Breast epithelium (tissue), 4 donors: ENCODE data around the gene SYNPO2. TPM values are rescaled to one million over a fixed set of nuclear protein-coding genes. Genes with fewer than 3 reads are reported as not detected.
A peak's percentile ranks its signal among the peaks of the same experiment; 100 is the strongest.

Experiments
- DNase-seq, 2 donors: peaks; one replicate each; pipeline ENCODE4 v3.0.0-alpha.2; 2019; ENCODE audit warnings: low spot score in 2 of 2
- H3K27ac ChIP-seq, 2 donors: fragments of 200-600 bp; sonication (generic) in 1 of 2; one replicate each; pipeline ENCODE4 v1.5.1; 2016 to 2019; ENCODE audit warnings: mild to moderate bottlenecking in 1 of 2
- H3K27me3 ChIP-seq, 2 donors: fragments of 200-600 bp; sonication (generic) in 1 of 2; one replicate each; pipeline versions ENCODE4 v1.5.1 to v1.6.0; 2017 to 2019; ENCODE audit warnings: control low read depth in 1 of 2, mild to moderate bottlenecking in 1 of 2
- H3K36me3 ChIP-seq: fragments of 200-600 bp; one replicate; pipeline ENCODE4 v1.5.1; 2019
- H3K4me1 ChIP-seq, 2 donors: fragments of 200-600 bp; sonication (generic); one replicate each; pipeline ENCODE4 v1.5.1; 2016 to 2019; ENCODE audit warnings: control low read depth in 1 of 2
- H3K4me3 ChIP-seq, 3 donors: fragments of 200-600 bp; sonication (generic); 1 replicate in 2 of 3; 2 replicates in 1 of 3; pipeline ENCODE4 v1.5.1; 2016 to 2019; ENCODE audit warnings: mild to moderate bottlenecking in 3 of 3, moderate library complexity in 2 of 3
- H3K9me3 ChIP-seq, 2 donors: fragments of 200-600 bp; sonication (generic) in 1 of 2; one replicate each; pipeline ENCODE4 v1.5.1; 2016 to 2019; ENCODE audit warnings: control low read depth in 1 of 2
- POLR2A ChIP-seq: fragments of 450-650 bp; IDR thresholded peaks from one replicate; pipeline ENCODE4 v1.6.1; 2016; ENCODE audit warnings: antibody characterized with exemption, mild to moderate bottlenecking, moderate library complexity
- POLR2AphosphoS5 ChIP-seq, 3 donors: sonication (generic); formaldehyde crosslinking; IDR thresholded peaks; one replicate each; pipeline ENCODE4 v1.6.1; 2017; ENCODE audit warnings: antibody characterized with exemption in 3 of 3
- intact Hi-C: fragments of 100-400 bp; cut with DNase I; formaldehyde crosslinking; loops from one replicate; pipeline ENCODE4 v1.15.1; 2023; ENCODE audit warnings: low total_unique reads
- total RNA-seq, 3 donors: library from RNA; depleted of rRNA; stranded (reverse); fragments of >200 nt; gene quantifications; one replicate each; pipeline ENCODE4 v1.1.0, GENCODE V29; 2016
- TF ChIP-seq, protein P1 (sequence below), 3 donors: fragments of 450-650 bp; IDR thresholded peaks; one replicate each; pipeline ENCODE4 v1.5.1; 2016 to 2017; ENCODE audit warnings: antibody characterized with exemption in 3 of 3, mild to moderate bottlenecking in 3 of 3, moderate library complexity in 3 of 3

Gene SYNPO2, protein sequence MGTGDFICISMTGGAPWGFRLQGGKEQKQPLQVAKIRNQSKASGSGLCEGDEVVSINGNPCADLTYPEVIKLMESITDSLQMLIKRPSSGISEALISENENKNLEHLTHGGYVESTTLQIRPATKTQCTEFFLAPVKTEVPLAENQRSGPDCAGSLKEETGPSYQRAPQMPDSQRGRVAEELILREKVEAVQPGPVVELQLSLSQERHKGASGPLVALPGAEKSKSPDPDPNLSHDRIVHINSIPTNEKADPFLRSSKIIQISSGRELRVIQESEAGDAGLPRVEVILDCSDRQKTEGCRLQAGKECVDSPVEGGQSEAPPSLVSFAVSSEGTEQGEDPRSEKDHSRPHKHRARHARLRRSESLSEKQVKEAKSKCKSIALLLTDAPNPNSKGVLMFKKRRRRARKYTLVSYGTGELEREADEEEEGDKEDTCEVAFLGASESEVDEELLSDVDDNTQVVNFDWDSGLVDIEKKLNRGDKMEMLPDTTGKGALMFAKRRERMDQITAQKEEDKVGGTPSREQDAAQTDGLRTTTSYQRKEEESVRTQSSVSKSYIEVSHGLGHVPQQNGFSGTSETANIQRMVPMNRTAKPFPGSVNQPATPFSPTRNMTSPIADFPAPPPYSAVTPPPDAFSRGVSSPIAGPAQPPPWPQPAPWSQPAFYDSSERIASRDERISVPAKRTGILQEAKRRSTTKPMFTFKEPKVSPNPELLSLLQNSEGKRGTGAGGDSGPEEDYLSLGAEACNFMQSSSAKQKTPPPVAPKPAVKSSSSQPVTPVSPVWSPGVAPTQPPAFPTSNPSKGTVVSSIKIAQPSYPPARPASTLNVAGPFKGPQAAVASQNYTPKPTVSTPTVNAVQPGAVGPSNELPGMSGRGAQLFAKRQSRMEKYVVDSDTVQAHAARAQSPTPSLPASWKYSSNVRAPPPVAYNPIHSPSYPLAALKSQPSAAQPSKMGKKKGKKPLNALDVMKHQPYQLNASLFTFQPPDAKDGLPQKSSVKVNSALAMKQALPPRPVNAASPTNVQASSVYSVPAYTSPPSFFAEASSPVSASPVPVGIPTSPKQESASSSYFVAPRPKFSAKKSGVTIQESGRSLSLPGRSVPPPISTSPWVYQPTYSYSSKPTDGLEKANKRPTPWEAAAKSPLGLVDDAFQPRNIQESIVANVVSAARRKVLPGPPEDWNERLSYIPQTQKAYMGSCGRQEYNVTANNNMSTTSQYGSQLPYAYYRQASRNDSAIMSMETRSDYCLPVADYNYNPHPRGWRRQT
- total RNA-seq, result 10 to 100 TPM; 30.2 to 90.1 (median 52.7) TPM

DNA sequence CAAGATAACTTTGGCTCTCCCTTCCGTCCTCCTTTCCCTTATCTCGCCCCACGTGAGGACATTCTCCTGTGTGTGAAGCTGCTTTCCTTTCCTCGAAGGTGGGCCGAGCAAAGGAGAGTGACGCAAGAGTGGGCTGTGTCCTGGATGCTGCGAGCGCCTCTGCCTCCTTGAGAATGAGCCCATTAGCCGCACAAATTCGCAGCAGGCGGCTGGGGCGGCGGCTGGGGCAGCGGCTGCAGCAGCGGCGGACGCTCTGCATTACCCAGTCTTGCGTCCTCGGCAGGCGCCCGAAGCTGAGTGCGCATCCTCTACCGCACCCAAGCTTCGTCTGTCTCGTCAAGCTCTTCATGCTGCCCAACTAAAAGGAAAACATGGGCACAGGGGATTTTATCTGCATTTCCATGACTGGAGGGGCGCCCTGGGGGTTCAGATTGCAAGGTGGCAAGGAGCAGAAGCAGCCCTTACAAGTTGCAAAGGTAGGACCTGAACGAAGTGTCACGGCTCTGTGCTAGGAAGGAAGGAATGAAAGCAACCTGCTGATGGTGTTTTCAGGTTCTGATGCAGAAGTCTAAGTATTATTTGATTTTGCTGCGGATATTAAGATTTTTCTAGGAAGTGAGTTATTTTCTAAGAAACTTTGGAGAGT is at the start of gene SYNPO2:
TSS of gene SYNPO2 (plus strand) at position 189 of the 646 bp plus-strand sequence. CDS start at position 372, 183 bp downstream.
- Histone ChIP-seq H3K9me3 (no peaks in the 10 kb centered on the region), H3K27ac (peak within 1 kb of the TSS; percentile 55 to 69), H3K27me3 (no peaks in the 10 kb centered on the region), H3K4me1 (no peaks in the 10 kb centered on the region), H3K36me3 (no peaks in the 10 kb centered on the region), H3K4me3 (peak within 1 kb of the TSS; percentile 38 to 70 (median 56))
- TF ChIP-seq POLR2A (peak; percentile 75), POLR2AphosphoS5 (IDR thresholded peaks at IDR 0.05) (peak; percentile 91 to 95 (median 94))
- TF ChIP-seq, protein P1, sequence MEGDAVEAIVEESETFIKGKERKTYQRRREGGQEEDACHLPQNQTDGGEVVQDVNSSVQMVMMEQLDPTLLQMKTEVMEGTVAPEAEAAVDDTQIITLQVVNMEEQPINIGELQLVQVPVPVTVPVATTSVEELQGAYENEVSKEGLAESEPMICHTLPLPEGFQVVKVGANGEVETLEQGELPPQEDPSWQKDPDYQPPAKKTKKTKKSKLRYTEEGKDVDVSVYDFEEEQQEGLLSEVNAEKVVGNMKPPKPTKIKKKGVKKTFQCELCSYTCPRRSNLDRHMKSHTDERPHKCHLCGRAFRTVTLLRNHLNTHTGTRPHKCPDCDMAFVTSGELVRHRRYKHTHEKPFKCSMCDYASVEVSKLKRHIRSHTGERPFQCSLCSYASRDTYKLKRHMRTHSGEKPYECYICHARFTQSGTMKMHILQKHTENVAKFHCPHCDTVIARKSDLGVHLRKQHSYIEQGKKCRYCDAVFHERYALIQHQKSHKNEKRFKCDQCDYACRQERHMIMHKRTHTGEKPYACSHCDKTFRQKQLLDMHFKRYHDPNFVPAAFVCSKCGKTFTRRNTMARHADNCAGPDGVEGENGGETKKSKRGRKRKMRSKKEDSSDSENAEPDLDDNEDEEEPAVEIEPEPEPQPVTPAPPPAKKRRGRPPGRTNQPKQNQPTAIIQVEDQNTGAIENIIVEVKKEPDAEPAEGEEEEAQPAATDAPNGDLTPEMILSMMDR (IDR thresholded peaks at IDR 0.05), result no peak
- peak; percentile 69 to 88 for DNase-seq
- intact Hi-C loops, result loop anchor here (2.0 kb wide), 1 partner anchor 58 kb away; no protein-coding TSS in a partner anchor

DNA sequence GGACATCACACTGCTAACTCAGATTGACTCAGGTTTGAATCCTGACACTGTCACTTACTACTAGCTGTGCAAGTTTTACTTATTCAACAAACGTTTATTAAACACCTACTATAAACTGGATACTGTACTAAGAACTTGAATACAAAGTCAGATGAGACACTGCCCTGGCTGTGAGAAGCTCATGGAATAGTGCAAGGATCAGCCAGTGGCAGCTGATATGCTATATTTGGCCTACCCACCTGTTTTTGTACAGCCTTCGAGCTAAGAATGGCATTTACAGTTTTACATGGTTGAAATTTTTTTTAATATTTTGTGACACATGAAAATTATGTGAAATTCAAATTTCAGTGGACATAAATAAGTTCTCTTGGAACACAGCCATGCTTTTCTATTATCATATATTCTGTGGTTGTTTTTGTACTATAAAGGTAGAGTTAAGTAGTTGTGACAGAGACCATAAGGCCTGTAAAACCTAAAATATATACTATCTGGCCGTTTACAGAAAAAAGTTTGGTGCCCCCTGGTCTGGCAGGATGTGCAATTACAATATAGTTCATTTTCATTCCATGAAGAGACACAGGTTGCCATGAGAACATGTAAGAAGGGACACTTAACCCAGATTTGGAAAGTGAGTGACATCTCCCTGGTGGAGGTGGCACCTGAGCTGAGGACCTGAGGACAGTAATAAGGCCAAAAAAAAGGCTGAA is 49.3 kb upstream of the SYNPO2 start:
- intact Hi-C loops, result no loop called here
- Histone ChIP-seq H3K27me3 (no peaks in the 10 kb centered on the region), H3K36me3 (no peaks in the 10 kb centered on the region), H3K9me3 (no peaks in the 10 kb centered on the region), H3K27ac (no peak overlapping the region), H3K4me3 (no peak overlapping the region), H3K4me1 (no peaks in the 10 kb centered on the region)
- no peak for TF ChIP-seq POLR2A
- TF ChIP-seq, protein P1 (IDR thresholded peaks at IDR 0.05), result no peak
- TF ChIP-seq POLR2AphosphoS5 (IDR thresholded peaks at IDR 0.05), result no peak
- DNase-seq, result no peak

DNA sequence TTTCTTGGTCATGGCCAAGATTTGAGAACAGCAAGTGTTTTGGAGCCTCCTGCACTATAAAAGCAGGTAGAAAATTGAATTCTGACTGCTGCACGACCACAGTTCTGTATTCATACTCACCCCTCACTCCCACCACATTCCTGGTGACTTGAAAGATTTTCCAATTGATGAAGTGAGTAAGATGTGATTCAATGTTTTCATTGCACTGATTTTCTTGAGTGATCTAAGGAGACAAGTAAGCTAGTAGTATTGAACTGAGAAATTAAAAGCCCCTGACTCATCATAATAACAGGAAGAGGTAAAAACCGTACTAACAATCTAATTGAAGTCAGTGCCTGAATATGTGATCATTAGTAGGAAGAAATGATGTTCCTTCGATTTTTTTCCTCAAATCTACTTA is 46.6 kb upstream of the SYNPO2 start:
- no peaks in the 10 kb centered on the region for H3K4me1 ChIP-seq
- H3K27me3 ChIP-seq, result no peaks in the 10 kb centered on the region
- no peak for DNase-seq
- H3K4me3 ChIP-seq, result no peak overlapping the region
- H3K27ac ChIP-seq, result no peak overlapping the region
- TF ChIP-seq POLR2AphosphoS5 (IDR thresholded peaks at IDR 0.05), result no peak
- H3K36me3 ChIP-seq, result no peaks in the 10 kb centered on the region
- H3K9me3 ChIP-seq, result no peaks in the 10 kb centered on the region
- intact Hi-C loops, result no loop called here

DNA sequence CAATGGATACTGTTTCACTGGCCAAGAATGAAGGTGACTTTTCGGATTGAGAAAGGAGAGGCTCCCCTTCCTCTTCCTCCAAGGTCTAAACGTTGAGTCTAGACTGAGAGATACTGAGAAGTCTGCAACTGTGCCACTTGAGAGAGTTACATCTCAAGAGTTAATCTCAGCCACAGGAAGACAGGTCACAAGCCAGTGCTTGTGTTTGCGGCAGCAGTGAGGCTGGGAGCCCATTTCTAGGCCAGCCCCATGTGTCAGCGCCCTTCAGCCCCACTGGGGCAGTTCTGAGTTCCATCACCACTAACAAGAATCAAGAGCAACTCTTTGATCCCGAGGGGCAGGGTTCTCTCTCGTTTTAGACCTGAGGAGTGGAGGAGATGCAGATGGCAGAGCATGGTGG is 45.4 kb upstream of the SYNPO2 start:
- no peaks in the 10 kb centered on the region for H3K9me3 ChIP-seq
- H3K27ac ChIP-seq, result no peak overlapping the region
- H3K27me3 ChIP-seq, result no peaks in the 10 kb centered on the region
- H3K4me3 ChIP-seq, result no peak overlapping the region
- intact Hi-C loops, result no loop called here
- TF ChIP-seq POLR2AphosphoS5 (IDR thresholded peaks at IDR 0.05), result no peak
- no peak for TF ChIP-seq POLR2A
- TF ChIP-seq, protein P1 (IDR thresholded peaks at IDR 0.05), result no peak
- no peaks in the 10 kb centered on the region for H3K36me3 ChIP-seq
- H3K4me1 ChIP-seq, result no peaks in the 10 kb centered on the region
- no peak for DNase-seq
